Liver (tissue), 9 donors: ENCODE data around the gene CEP89. TPM values are rescaled to one million over a fixed set of nuclear protein-coding genes. Genes with fewer than 3 reads are reported as not detected.

ENCODE experiments used
- DNase-seq: peaks from one replicate; pipeline ENCODE4 v3.0.0-alpha.2; 2017; ENCODE audit warnings: low spot score
- H3K27ac ChIP-seq, 2 donors: one replicate each; pipeline ENCODE4 v1.7.0; 2013; ENCODE audit warnings: inconsistent platforms in 2 of 2, low read length in 2 of 2, control low read depth in 1 of 2, low read depth in 1 of 2, mild to moderate bottlenecking in 1 of 2
- H3K27me3 ChIP-seq, 4 donors: one replicate each; pipeline versions ENCODE4 v1.6.1 to v1.7.0; 2013; ENCODE audit warnings: low read length in 3 of 4, inconsistent platforms in 1 of 4, mild to moderate bottlenecking in 1 of 4, moderate library complexity in 1 of 4; ENCODE audit not compliant: control insufficient read depth in 4 of 4, insufficient read depth in 4 of 4
- H3K36me3 ChIP-seq, 4 donors: one replicate each; pipeline versions ENCODE4 v1.6.1 to v1.7.0; 2013; ENCODE audit warnings: low read length in 3 of 4, mild to moderate bottlenecking in 3 of 4, low read depth in 1 of 4, moderate library complexity in 1 of 4; ENCODE audit not compliant: control insufficient read depth in 4 of 4, insufficient read depth in 3 of 4
- H3K4me1 ChIP-seq, 4 donors: one replicate each; pipeline versions ENCODE4 v1.6.1 to v1.7.0; 2013; ENCODE audit warnings: low read length in 3 of 4, mild to moderate bottlenecking in 3 of 4, moderate library complexity in 1 of 4; ENCODE audit not compliant: control insufficient read depth in 4 of 4, insufficient read depth in 4 of 4
- H3K4me3 ChIP-seq, 3 donors: one replicate each; pipeline versions ENCODE4 v1.6.1 to v1.7.0; 2013; ENCODE audit warnings: low read length in 3 of 3, control low read depth in 1 of 3, low read depth in 1 of 3, mild to moderate bottlenecking in 1 of 3
- H3K9ac ChIP-seq, 2 donors: one replicate each; pipeline ENCODE4 v1.7.0; 2013; ENCODE audit warnings: low read length in 2 of 2, mild to moderate bottlenecking in 2 of 2, moderate library complexity in 2 of 2, control low read depth in 1 of 2, low read depth in 1 of 2
- H3K9me3 ChIP-seq, 4 donors: one replicate each; pipeline versions ENCODE4 v1.6.1 to v1.7.0; 2013; ENCODE audit warnings: low read length in 3 of 4; ENCODE audit not compliant: control insufficient read depth in 4 of 4
- CTCF ChIP-seq: fragments of 150-350 bp; IDR thresholded peaks from 2 replicates; pipeline ENCODE4 v1.5.1; 2017; ENCODE audit warnings: improper control_type of control experiment, low read depth, low read length; ENCODE audit not compliant: missing input control
- EGR1 ChIP-seq, 2 donors: IDR thresholded peaks; 2 replicates each; pipeline ENCODE4 v1.6.1; 2016 to 2018; ENCODE audit warnings: antibody characterized with exemption in 2 of 2, low read depth in 2 of 2
- FOXA1 ChIP-seq: IDR thresholded peaks from 2 replicates; pipeline ENCODE4 v1.6.1; 2016; ENCODE audit warnings: antibody characterized with exemption
- GABPA ChIP-seq, 2 donors: IDR thresholded peaks in 1 of 2; conservative IDR thresholded peaks in 1 of 2; 2 replicates each; pipeline ENCODE4 v1.6.1; 2016; ENCODE audit warnings: antibody characterized with exemption in 2 of 2, mild to moderate bottlenecking in 1 of 2, moderate library complexity in 1 of 2
- HNF4A ChIP-seq, 2 donors: conservative IDR thresholded peaks; 2 replicates each; pipeline ENCODE4 v1.6.1; 2016; ENCODE audit warnings: antibody characterized with exemption in 2 of 2, mild to moderate bottlenecking in 2 of 2
- MAX ChIP-seq: IDR thresholded peaks from 2 replicates; pipeline ENCODE4 v1.6.1; 2016; ENCODE audit warnings: antibody characterized with exemption
- REST ChIP-seq: IDR thresholded peaks from 2 replicates; pipeline ENCODE4 v1.6.1; 2016; ENCODE audit warnings: antibody characterized with exemption, mild to moderate bottlenecking
- RXRA ChIP-seq, 2 donors: IDR thresholded peaks; 2 replicates each; pipeline ENCODE4 v1.6.1; 2017 to 2018; ENCODE audit warnings: antibody characterized with exemption in 2 of 2, mild to moderate bottlenecking in 1 of 2
- SP1 ChIP-seq: IDR thresholded peaks from 2 replicates; pipeline ENCODE4 v1.6.1; 2018; ENCODE audit warnings: antibody characterized with exemption, mild to moderate bottlenecking
- TAF1 ChIP-seq: conservative IDR thresholded peaks from 2 replicates; pipeline ENCODE4 v1.6.1; 2016; ENCODE audit warnings: antibody characterized with exemption, mild to moderate bottlenecking
- YY1 ChIP-seq: IDR thresholded peaks from 2 replicates; pipeline ENCODE4 v1.6.1; 2016; ENCODE audit warnings: antibody characterized with exemption, mild to moderate bottlenecking
- ZBTB33 ChIP-seq: IDR thresholded peaks from 2 replicates; pipeline ENCODE4 v1.6.1; 2016; ENCODE audit warnings: antibody characterized with exemption
- WGBS: extraction: QIAGEN DNeasy Blood & Tissue Kit; methylation state at CpG from one replicate; pipeline ENCODE4 v1.1.7; 2013; 5-methylcytosine and 5-hydroxymethylcytosine counted together
- polyA plus RNA-seq, 2 donors: library from polyadenylated mRNA; stranded (reverse) in 1 of 2; unstranded in 1 of 2; fragments of 200-250 nt in 1 of 2; fragments of >200 nt in 1 of 2; fragmentation: Nextera tagmentation in 1 of 2; extraction: Ambion mirVana in 1 of 2; gene quantifications; one replicate each; pipeline versions ENCODE4 v1.2.1 to v1.2.3, GENCODE V29; 2013 to 2015
- total RNA-seq, 2 donors: library from RNA; depleted of rRNA; stranded (reverse); fragments of >200 nt; gene quantifications; one replicate each; pipeline ENCODE4 v1.2.3, GENCODE V29; 2014
- donor health status: healthy.
- donor health status: healthy.
- donor health status: healthy.
- donor health status: healthy.
- donor health status: healthy.

The CEP89 gene
- total and polyA plus RNA-seq, 4 donors, result 2.0 to 2.9 (median 2.4) TPM

GRCh38 chr19:32921624-32922023 lies 50.1 kb downstream of the CEP89 start:
- Histone ChIP-seq H3K36me3 (peaks cover 0 to 10% (median 5%) of the 10 kb centered on the region in 4 donors), H3K4me1 (no peaks in the 10 kb centered on the region), H3K9ac (no peak overlapping the region), H3K27ac (no peak overlapping the region), H3K9me3 (no peaks in the 10 kb centered on the region), H3K4me3 (no peak overlapping the region), H3K27me3 (no peaks in the 10 kb centered on the region)
- DNase-seq, result no peak
- no peak for TF ChIP-seq EGR1 (IDR thresholded peaks at IDR 0.05; ENCODE audit: low read depth in 2 of 2)
- TF ChIP-seq FOXA1, result no peak
- TF ChIP-seq MAX, result no peak
- no peak for TF ChIP-seq RXRA (IDR thresholded peaks at IDR 0.05)
- no peak for TF ChIP-seq ZBTB33
- TF ChIP-seq HNF4A (conservative IDR thresholded peaks at IDR 0.05), result no peak
- TF ChIP-seq REST, result no peak
- TF ChIP-seq TAF1, result no peak
- TF ChIP-seq GABPA (IDR thresholded peaks at IDR 0.05 in 1 of 2, conservative IDR thresholded peaks at IDR 0.05 in 1 of 2), result no peak
- TF ChIP-seq YY1, result no peak
- no peak for TF ChIP-seq SP1
- WGBS, result 98% methylated on average over 3 of the region's 3 CpGs

- 96% methylated on average over 4 of the region's 4 CpGs for WGBS
- Histone ChIP-seq H3K9me3 (no peaks in the 10 kb centered on the region), H3K27ac (no peak overlapping the region), H3K9ac (no peak overlapping the region), H3K36me3 (peaks cover 2 to 9% (median 3%) of the 10 kb centered on the region in 4 donors), H3K27me3 (no peaks in the 10 kb centered on the region), H3K4me1 (no peaks in the 10 kb centered on the region), H3K4me3 (no peak overlapping the region)
- no peak for DNase-seq
- no peak for TF ChIP-seq TAF1
- no peak for TF ChIP-seq CTCF
- TF ChIP-seq RXRA (IDR thresholded peaks at IDR 0.05), result no peak
- no peak for TF ChIP-seq ZBTB33
Observed at GRCh38 chr19:32919365-32919764, 52.4 kb downstream of the CEP89 start.
